DMS53 treated with DMSO at 0.1 percent for 48 hours (cell line): Measurements from ENCODE around the gene CNN2.

Source experiments
- DNase-seq: peaks from one replicate; lab custom pipeline; 2025; ENCODE audit not compliant: unreplicated experiment; lab: John Stamatoyannopoulos, UW

Gene CNN2

DNA sequence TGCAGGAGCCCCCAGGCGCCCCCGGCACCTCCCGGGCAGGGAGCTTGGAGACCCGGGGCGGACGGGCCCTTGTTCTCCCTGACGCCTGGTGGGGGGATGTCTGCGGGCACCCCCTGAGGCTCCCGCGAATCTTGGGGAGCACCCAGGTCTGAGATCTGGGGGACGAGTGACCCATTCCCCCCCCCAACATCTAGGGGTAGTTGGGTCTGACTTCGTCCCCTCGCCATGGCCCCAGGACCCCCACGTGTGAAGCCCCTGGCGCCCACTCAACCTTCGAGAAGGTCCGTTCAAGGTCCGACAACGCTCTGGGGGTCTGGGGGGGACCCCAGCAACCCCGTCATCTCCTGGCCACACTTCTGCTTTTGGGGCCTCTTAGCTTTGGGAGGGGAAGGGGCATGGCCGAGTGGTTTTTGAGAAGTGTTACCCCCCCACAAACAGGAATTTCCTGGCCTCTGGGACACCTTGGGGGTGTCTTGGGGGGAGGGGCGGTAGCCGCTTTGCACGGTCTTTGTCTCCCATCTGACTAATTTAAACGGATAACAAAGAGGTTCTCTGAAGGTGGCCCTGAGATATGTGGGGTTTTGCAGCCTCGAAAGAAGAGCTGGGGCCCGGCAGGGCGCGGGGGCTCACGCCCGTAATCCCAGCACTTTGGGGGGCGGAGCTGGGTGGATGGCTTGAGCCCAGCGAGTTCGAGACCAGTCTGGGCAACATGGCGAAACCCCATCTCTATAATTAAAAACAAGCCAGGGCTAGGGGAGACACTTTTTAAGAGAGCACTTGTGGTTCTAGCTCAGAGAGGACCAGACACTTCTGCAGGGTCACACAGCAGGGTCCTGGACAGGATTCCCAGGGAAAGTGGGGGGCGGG is 608 bp downstream of the CNN2 start:
- no peak for DNase-seq

DNA sequence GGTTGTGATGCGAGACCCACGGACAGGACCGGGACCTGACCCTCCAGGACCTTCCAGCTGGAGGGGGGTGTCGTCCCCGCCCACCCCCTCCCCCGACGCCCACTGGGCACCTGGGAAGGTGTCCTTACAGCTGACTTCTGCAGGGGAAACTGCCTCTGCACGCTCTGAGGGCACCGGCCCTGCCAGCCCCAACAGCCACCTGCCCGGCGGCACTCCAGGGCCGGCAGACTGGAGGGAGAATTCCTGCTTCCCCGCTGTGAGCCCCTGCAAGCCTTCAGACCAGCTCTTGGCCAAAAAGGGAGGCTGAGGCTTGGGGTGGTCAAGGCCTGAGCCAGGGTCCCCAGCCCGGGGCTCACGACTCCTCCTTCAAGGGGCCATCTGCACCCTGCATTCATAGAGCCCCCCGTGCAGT is 1.2 kb downstream of the CNN2 start:
- DNase-seq, result peak; percentile 12

DNA sequence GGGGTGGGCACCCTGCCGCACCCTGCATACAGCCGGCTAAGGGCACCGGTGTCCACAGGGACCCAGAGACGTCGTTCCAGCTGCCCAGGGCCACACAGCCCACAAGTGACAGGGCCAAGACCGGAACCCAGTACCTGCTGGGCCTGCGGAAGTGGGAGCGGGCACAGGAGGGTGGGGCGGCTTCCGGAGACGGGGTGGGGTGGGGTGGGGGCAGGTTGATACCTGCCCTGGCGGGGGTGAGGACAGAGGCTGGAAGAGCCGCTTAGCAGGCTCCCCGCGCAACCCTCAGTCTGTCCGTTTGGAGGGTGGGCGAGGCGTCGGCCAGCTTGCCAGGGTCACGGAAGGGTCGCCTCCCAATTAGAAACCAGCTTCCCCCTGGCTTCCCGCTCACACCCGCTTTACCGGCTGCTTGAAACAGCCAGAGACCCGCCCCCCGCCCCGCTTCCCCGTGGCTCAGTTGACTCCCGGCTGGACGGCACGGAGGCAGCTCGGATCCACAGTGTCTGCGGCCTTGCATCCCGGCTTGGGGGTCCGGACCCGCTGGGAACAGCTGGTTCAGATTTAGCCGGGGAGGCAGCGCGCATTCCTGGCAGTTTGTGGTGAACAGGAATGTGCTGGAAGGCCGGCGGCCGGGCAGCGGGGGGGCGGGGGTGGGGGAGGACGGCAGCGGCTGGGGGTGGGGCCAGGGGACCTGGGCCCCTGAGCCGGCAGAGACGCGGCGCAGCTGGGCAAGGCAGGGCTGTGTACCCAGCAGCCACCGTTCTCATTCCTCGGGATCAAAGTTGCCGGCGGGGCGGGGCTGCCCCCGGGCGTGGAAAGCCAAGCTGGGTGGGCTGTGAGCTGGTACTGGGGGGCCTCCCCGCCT is 1.9 kb downstream of the CNN2 start:
- peak; percentile 21 for DNase-seq

DNA sequence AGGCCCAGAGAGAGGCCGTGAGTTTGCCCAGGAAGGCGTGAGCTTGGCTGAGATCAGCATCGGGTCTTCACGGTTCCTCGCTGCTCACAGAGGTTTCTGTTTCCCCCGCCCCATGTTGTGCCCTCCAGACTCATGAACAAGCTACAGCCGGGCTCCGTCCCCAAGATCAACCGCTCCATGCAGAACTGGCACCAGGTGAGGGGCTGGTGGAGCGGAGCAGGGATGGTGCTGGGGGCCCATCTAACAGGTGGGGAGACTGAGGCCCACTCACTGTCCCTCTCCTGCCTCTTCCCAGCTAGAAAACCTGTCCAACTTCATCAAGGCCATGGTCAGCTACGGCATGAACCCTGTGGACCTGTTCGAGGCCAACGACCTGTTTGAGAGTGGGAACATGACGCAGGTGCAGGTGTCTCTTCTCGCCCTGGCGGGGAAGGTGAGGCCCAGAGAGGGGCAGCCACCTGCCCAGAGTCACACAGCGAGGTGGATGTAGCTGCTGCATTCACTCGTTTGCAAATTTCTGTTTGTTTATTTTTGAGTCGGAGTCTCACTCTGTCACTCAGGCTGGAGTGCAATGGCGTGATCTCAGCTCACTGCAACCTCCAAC is 6.0 kb downstream of the CNN2 start:
- no peak for DNase-seq

DNA sequence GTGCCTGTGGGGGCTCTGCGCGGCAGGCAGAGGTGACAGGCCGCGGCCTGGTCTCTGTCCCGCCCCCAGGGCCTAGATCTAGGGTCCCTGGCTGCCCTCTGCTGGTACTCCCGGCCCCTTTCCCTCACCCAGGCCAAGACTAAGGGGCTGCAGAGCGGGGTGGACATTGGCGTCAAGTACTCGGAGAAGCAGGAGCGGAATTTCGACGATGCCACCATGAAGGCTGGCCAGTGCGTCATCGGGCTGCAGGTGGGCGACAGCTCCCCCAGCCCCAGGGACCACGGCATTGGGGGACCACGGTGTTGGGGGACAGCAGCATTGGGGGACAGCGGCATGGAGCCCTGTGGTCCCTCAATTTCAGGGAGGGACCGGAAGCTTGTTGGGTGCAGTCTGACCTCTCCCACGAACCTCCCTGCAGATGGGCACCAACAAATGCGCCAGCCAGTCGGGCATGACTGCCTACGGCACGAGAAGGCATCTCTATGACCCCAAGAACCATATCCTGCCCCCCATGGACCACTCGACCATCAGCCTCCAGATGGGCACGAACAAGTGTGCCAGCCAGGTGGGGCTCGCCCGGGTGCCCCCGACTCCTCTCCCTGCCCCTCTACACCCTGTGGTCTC is 9.7 kb downstream of the CNN2 start:
- no peak for DNase-seq

DNA sequence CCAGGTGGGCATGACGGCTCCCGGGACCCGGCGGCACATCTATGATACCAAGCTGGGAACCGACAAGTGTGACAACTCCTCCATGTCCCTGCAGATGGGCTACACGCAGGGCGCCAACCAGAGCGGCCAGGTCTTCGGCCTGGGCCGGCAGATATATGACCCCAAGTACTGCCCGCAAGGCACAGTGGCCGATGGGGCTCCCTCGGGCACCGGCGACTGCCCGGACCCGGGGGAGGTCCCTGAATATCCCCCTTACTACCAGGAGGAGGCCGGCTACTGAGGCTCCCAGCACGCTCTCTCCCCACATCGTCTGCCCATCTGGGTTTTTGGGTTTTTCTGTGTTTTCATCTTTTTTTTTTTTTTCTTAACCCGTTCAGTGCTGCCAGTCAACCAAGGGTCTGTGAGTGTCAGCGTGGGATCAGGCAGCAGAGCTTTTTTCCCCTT is 11.2 kb downstream of the CNN2 start:
- no peak for DNase-seq

DNA sequence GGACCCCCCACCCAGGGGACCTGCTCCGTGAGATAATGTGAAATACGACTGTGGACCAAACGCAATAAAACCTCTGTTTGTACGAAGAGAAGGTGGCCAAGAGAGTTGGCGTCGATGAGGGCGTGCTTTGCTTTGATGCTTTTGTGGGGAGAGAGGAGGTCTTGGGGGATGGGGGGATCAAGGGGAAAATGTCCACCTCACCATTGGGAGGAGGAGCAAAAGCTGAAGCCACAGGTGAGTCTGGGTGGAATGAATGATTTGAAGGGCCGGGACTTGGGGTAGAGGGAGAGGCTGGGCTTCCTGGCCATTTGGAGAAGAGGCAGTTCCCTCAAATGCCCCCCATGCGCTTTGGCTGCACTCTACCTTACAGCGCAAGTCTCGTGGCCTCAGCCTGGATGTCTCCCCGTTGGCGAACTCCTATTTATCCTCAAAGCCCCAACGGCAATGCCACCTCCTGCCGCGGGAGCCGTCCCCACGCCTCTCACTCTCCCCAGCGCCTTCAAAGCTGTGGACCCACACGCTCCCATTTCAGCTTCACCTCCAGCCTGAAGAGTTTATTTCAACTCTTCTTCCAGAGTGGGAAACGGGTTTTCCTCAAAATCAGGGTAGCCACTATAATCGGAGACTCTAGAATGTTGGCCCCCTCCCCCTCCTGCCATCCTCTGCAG is 12.7 kb downstream of the CNN2 start:
- no peak for DNase-seq

DNA sequence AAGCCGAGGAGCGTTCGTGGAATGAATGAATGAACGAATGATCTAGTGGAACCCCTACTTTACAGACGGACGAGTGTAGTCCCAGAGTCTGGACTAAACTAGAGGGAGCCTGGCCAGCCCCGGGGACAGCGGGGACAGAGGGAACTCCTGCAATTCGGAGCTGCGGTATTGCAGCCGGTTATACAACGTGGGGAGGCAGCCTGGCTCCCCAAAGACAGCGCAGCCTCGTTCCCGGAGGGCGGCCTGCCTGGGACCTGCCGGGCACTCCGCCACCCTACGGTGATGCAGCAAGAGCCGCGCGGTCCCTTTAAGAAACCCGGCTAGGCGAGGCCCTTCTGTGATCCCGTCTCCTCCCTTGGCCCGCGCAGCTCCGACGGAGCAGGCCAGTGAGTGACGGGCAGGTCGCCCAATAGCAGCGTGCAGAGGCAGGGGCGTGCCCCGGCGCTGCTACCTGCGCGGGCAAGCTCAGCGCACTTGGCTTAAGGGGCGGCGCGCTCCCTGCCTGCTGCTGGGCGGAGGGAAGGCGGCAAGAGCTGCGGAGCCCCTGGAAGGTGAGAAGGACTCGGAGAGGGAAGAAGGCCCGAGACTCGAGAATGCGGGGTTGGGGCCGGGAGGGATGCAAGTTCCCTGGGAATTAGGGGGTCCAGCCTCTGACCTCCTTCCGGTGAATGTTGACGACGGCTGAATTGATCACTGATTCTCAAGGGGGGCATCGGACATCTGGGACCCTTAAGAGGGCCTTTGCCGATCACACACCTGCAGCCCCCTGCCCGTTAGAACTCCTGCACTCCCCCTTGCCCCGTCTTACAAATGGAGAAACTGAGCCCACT is 13.5 kb downstream of the CNN2 start, which contains the start of gene ABCA7:
TSS of gene ABCA7 (plus strand) at position 462 of the 830 bp plus-strand sequence. CDS start 1,255 bp downstream, outside the sequence.
- DNase-seq, result peak; percentile 86

DNA sequence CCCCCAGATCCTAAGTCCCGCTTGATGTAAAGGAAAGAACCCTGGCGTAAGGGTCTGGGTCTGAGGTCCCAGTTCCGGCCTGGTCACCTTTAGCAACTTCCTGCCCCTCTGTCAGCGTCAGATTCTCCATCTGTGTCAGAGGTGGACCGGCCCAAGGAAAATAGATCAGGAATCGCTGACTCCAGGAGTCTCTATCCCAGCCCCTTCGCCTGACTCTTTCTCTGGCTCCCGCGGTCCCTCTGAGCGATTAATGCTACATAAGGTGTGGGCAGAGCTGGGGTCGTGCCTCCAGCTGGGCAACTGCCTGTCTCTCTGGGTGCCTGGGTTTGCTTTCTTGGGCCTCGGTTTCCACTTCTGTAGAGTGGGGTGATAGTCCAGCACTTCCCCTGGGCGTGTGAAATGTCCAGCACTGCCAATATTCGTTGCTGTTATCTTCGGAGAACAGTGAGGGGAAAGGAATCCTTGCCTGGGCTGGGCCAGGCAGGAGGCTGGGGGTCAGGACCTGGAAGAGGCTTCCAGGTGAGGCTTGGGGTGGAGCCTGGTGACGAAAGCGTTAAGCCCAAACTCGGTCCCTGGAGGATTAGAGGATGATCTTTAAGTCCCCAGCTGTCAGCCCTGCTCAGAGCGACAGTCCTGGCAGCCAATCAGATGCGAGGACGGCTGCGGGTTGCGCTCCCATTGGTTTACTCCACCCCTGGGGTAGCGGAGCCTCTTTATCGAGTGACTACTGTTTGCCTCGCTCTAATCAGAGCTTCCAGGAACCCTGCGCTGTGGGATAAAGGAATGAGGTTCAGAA is 14.3 kb downstream of the CNN2 start:
- peak; percentile 70 for DNase-seq

DNA sequence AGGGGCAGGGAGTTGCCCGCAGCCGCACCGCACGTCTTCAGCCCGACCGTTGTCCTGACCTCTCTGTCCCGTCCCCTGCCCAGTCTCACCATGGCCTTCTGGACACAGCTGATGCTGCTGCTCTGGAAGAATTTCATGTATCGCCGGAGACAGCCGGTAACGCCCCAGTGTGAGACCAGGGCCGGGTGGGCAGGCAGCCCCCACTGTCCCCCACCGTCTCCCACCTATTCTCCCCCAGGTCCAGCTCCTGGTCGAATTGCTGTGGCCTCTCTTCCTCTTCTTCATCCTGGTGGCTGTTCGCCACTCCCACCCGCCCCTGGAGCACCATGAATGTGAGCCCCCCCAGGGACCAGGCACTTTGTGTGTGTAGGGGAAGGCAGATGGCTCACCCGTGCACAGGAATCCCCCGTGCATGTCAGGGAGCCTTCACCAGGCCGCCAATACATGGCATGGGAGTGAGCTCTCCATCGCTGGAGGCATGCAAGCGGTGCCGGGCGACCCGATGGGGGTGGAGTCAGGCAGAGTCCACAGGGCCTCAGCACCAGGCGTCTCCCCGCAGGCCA is 14.9 kb downstream of the CNN2 start:
- DNase-seq, result no peak

DNA sequence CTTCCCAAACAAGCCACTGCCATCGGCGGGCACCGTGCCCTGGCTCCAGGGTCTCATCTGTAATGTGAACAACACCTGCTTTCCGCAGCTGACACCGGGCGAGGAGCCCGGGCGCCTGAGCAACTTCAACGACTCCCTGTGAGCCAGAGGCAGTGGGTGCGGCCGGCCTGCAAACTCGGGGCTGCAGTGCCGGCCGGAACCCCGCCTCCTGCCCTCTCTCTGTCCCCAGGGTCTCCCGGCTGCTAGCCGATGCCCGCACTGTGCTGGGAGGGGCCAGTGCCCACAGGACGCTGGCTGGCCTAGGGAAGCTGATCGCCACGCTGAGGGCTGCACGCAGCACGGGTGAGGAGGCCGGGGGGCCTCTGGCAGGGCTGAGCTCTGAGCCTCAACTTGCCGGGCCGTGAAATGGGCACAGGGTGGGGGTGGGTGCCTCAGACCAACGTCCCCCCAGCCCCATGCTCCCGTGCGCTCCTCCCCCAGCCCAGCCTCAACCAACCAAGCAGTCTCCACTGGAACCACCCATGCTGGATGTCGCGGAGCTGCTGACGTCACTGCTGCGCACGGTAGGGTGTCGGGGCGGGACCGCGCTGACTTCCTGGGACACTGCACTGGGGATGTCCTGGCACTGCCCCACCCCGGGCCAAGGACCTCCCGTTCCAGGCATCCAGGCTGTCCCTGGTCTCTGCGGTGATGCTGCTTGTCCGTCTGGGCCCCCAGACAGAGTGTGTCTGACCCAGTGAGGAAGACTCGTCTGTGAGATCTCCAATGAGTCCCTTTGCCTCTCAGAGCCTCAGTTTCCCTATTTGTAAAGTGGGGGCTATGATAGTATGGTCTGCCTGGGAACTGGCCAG is 15.7 kb downstream of the CNN2 start:
- DNase-seq, result peak; percentile 47

DNA sequence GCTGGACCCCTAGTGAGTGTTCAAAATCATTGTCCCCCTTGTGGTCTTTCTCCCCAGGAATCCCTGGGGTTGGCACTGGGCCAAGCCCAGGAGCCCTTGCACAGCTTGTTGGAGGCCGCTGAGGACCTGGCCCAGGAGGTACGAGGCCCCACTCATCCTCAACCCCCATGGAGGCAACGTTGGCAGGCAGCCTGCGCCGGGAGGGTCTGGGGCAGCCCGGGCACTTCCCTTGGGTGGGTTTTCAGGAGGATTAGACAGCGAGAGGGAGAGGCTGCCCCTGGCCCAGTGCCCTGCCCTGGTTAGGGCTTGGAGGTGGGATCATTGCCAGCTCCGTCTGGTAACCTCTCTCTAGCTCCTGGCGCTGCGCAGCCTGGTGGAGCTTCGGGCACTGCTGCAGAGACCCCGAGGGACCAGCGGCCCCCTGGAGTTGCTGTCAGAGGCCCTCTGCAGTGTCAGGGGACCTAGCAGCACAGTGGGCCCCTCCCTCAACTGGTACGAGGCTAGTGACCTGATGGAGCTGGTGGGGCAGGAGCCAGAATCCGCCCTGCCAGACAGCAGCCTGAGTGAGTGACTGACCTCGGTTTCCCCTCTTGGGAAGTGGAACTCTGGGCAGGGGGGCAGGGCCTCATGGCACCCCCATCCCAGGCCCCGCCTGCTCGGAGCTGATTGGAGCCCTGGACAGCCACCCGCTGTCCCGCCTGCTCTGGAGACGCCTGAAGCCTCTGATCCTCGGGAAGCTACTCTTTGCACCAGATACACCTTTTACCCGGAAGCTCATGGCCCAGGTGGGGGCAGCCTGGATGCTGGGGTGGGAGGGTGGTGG is 16.5 kb downstream of the CNN2 start:
- DNase-seq, result no peak

DNA sequence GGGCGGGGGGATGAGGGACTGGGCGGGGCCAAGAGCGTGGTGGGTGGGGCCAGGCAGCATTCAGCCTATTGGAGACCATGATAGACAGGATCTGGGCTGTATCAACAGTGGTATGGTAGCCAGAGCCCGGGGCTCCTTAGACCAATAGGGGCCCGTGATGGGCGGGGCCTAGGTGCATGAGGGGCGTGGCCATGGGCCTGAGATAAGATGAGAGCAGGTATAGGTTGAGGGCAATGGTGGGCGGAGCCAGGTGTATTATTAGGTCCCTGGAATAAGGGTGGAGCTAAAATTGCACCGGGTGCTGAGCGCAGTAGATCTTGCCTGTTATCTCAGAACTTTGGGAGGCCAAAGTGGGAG is 18.8 kb downstream of the CNN2 start:
- no peak for DNase-seq

DNA sequence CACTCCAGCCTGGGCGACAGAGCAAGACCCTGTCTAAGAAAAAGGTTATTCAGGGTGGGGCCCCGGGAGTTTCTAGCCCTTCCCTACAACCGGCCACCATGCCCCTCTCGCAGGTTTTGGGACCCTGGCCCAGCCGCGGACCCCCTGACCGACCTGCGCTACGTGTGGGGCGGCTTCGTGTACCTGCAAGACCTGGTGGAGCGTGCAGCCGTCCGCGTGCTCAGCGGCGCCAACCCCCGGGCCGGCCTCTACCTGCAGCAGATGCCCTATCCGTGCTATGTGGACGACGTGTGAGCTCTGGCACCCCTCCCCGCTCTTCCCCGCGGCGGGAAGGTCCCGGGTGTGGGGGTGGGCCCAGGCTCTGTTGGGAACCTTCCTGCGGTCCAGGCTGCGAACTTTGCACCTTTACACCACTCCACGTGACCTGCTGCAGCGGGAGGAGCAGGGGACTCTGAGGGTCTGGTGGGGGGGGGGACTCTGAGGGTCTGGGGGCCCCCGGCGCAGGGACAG is 19.8 kb downstream of the CNN2 start:
- no peak for DNase-seq

DNA sequence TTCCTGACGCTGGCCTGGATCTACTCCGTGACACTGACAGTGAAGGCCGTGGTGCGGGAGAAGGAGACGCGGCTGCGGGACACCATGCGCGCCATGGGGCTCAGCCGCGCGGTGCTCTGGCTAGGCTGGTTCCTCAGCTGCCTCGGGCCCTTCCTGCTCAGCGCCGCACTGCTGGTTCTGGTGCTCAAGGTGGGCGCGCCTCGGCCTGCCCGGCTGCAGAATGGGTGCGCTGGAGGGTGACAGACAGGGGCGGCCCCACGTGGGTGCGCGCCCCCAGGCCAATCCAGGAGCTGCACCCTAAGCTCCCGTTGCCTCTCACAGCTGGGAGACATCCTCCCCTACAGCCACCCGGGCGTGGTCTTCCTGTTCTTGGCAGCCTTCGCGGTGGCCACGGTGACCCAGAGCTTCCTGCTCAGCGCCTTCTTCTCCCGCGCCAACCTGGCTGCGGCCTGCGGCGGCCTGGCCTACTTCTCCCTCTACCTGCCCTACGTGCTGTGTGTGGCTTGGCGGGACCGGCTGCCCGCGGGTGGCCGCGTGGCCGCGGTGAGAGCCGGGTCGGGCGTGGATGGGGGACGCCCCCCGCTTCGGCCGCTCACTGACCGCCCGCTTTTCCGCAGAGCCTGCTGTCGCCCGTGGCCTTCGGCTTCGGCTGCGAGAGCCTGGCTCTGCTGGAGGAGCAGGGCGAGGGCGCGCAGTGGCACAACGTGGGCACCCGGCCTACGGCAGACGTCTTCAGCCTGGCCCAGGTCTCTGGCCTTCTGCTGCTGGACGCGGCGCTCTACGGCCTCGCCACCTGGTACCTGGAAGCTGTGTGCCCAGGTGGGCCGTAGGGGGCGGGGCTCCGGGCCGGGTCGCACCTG is 20.7 kb downstream of the CNN2 start:
- DNase-seq, result no peak

DNA sequence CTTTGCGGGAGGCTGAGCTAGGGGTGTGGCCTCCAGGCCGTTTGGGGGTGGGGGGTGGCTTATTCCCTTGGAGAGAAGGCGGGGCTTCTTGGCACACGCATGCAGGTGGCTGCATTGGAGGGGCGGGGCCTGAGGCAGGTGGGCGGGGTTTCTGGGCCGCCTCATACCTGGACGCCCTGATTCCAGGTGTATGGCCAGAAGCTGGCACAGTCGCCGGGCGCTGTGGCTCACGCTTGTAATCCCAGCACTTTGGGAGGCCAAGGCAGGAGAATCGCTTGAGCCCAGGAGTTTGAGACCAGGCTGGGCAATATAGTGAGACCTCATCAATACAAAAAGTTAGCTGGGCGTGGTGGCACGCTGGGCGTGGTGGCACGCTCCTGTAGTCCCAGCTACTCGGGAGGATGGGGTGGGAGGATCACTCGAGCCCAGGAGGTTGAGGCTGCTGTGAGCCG is 21.3 kb downstream of the CNN2 start:
- no peak for DNase-seq
